Measurements from ENCODE around the gene MTMR10. TPM values are rescaled to one million over a fixed set of nuclear protein-coding genes. Genes with fewer than 3 reads are reported as not detected.

Gene MTMR10
- total RNA-seq, 1 donor from 2014 or later, result 14.8 TPM

- Histone ChIP-seq H3K27me3 (ENCODE audit: insufficient read depth, low read length) (no peaks in the 10 kb centered on the region), H3K9me3 (ENCODE audit: insufficient read depth, low read depth, low read length) (no peaks in the 10 kb centered on the region), H3K9ac (ENCODE audit: low read length) (no peak overlapping the region), H4K20me1 (ENCODE audit: insufficient read depth, low read length) (peaks cover 8% of the 10 kb centered on the region), H3K36me3 (ENCODE audit: insufficient read depth, low read length) (peaks cover 25% of the 10 kb centered on the region), H3K4me3 (ENCODE audit: insufficient read depth, low read depth, low read length) (no peak overlapping the region), H3K27ac (ENCODE audit: low read depth, low read length) (no peak overlapping the region), H2AFZ (ENCODE audit: low read depth, low read length) (no peak overlapping the region), H3K4me1 (ENCODE audit: insufficient read depth, low read length) (peaks cover under 1% of the 10 kb centered on the region), H3K4me2 (ENCODE audit: low read length) (no peak overlapping the region), H3K79me2 (ENCODE audit: insufficient read depth, low read length) (no peaks in the 10 kb centered on the region)
- no peak for TF ChIP-seq CTCF (IDR thresholded peaks at IDR 0.05; ENCODE audit: insufficient read depth, low read depth, low read length)
- TF ChIP-seq EZH2 (IDR thresholded peaks at IDR 0.05; ENCODE audit: insufficient read depth, low read length), result no peak
- no peak for DNase-seq (ENCODE audit: low read depth)
- FAIRE-seq, result no peak
- Mint-ChIP-seq H3K27me3 (ENCODE audit: low read depth, unreplicated experiment) (no peaks in the 10 kb centered on the region), H3K27ac (ENCODE audit: unreplicated experiment) (no peak overlapping the region), H3K9me3 (ENCODE audit: unreplicated experiment) (no peaks in the 10 kb centered on the region), H3K36me3 (ENCODE audit: low read depth, unreplicated experiment) (peaks cover 13% of the 10 kb centered on the region), H3K4me1 (ENCODE audit: low read depth, unreplicated experiment) (no peaks in the 10 kb centered on the region), H3K4me3 (ENCODE audit: unreplicated experiment) (no peak overlapping the region)
Measured at GRCh38 chr15:30929982-30930381, 61.4 kb downstream of the MTMR10 start.

DNA sequence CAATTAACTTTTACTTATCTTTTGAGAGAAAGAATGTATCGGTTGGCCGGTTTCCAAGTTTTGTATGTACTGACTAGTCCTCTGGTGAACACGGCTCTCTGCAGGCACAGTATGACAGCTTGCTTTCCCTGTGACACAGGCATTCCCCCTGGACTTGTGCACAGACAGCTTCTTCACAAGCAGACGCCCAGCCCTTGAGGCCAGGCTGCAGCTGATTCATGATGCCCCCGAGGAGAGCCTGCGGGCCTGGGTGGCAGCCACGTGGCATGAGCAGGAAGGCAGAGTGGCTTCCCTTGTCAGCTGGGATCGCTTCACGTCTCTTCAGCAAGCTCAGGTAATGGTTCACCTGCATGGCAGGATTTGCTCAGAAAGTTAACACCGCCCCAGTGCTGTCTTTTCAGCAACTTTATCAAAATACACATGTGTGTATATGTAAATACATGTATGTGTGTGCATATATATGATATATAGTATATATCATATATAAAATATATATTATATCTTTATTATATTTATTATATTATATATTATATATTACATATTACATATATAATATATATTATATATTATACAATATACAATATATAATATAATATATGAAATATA is 62.3 kb downstream of the MTMR10 start:
- Mint-ChIP-seq H3K9me3 (ENCODE audit: unreplicated experiment) (no peaks in the 10 kb centered on the region), H3K27ac (ENCODE audit: unreplicated experiment) (no peak overlapping the region), H3K4me1 (ENCODE audit: low read depth, unreplicated experiment) (no peaks in the 10 kb centered on the region), H3K4me3 (ENCODE audit: unreplicated experiment) (no peak overlapping the region), H3K27me3 (ENCODE audit: low read depth, unreplicated experiment) (no peaks in the 10 kb centered on the region), H3K36me3 (ENCODE audit: low read depth, unreplicated experiment) (peaks cover 13% of the 10 kb centered on the region)
- Histone ChIP-seq H3K79me2 (ENCODE audit: insufficient read depth, low read length) (no peaks in the 10 kb centered on the region), H3K27me3 (ENCODE audit: insufficient read depth, low read length) (no peaks in the 10 kb centered on the region), H3K36me3 (ENCODE audit: insufficient read depth, low read length) (peaks cover 25% of the 10 kb centered on the region), H3K27ac (ENCODE audit: low read depth, low read length) (no peak overlapping the region), H3K4me3 (ENCODE audit: insufficient read depth, low read depth, low read length) (no peak overlapping the region), H4K20me1 (ENCODE audit: insufficient read depth, low read length) (peaks cover 8% of the 10 kb centered on the region), H3K9me3 (ENCODE audit: insufficient read depth, low read depth, low read length) (no peaks in the 10 kb centered on the region), H3K9ac (ENCODE audit: low read length) (no peak overlapping the region), H3K4me1 (ENCODE audit: insufficient read depth, low read length) (peaks cover 8% of the 10 kb centered on the region), H3K4me2 (ENCODE audit: low read length) (no peak overlapping the region), H2AFZ (ENCODE audit: low read depth, low read length) (no peak overlapping the region)
- FAIRE-seq (no peak), DNase-seq (ENCODE audit: low read depth) (no peak)
- no peak for TF ChIP-seq CTCF (IDR thresholded peaks at IDR 0.05; ENCODE audit: insufficient read depth, low read depth, low read length)
- no peak for TF ChIP-seq EZH2 (IDR thresholded peaks at IDR 0.05; ENCODE audit: insufficient read depth, low read length)

- Histone ChIP-seq H3K4me2 (ENCODE audit: low read length) (no peak overlapping the region), H3K27ac (ENCODE audit: low read depth, low read length) (no peak overlapping the region), H3K36me3 (ENCODE audit: insufficient read depth, low read length) (peaks cover 28% of the 10 kb centered on the region), H3K27me3 (ENCODE audit: insufficient read depth, low read length) (no peaks in the 10 kb centered on the region), H3K4me3 (ENCODE audit: insufficient read depth, low read depth, low read length) (no peak overlapping the region), H3K79me2 (ENCODE audit: insufficient read depth, low read length) (no peaks in the 10 kb centered on the region), H4K20me1 (ENCODE audit: insufficient read depth, low read length) (peaks cover 8% of the 10 kb centered on the region), H3K4me1 (ENCODE audit: insufficient read depth, low read length) (peaks cover 19% of the 10 kb centered on the region), H3K9ac (ENCODE audit: low read length) (no peak overlapping the region), H3K9me3 (ENCODE audit: insufficient read depth, low read depth, low read length) (no peaks in the 10 kb centered on the region), H2AFZ (ENCODE audit: low read depth, low read length) (no peak overlapping the region)
- no peak for FAIRE-seq
- no peak overlapping the region for H3K27ac Mint-ChIP-seq (ENCODE audit: unreplicated experiment)
- peaks cover 15% of the 10 kb centered on the region for H3K36me3 Mint-ChIP-seq (ENCODE audit: low read depth, unreplicated experiment)
- TF ChIP-seq EZH2 (IDR thresholded peaks at IDR 0.05; ENCODE audit: insufficient read depth, low read length) (no peak), CTCF (IDR thresholded peaks at IDR 0.05; ENCODE audit: insufficient read depth, low read depth, low read length) (no peak)
- H3K27me3 Mint-ChIP-seq (ENCODE audit: low read depth, unreplicated experiment), result no peaks in the 10 kb centered on the region
- no peak overlapping the region for H3K4me3 Mint-ChIP-seq (ENCODE audit: unreplicated experiment)
- H3K4me1 Mint-ChIP-seq (ENCODE audit: low read depth, unreplicated experiment), result peaks cover 6% of the 10 kb centered on the region
- DNase-seq (ENCODE audit: low read depth), result no peak
- no peaks in the 10 kb centered on the region for H3K9me3 Mint-ChIP-seq (ENCODE audit: unreplicated experiment)
Measured at GRCh38 chr15:30928076-30928475, 63.4 kb downstream of the MTMR10 start.

Data from astrocyte (in vitro differentiated cells and primary cell).